ENCODE results near the gene CENPA.
A peak's percentile ranks its signal among the peaks of the same experiment; 100 is the strongest.
"Not testable (repeated sequence)": the region's sequence is repeated elsewhere in the genome, so short reads cannot be mapped to it uniquely, and the experiment has no call there.

CENPA gene

DNA sequence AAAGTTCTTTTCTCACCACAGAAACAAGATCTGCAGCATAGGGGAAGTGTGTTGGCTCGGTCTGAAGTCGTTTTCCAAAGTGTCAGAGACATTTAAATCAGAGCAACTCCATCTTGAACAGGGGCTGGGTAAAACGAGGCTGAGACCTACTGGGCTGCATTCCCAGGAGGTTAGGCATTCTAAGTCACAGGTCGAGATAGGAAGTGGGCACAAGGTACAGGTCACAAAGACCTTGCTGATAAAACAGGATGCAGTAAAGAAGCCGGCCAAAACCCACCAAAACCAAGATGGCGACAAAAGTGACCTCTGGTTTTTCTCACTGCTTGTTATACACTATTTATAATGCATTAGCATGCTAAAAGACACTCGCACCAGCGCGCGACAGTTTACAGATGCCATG is 24.9 kb upstream of the CENPA start:
- DNase-seq (ENCODE audit: low spot score): not testable (repeated sequence)

DNA sequence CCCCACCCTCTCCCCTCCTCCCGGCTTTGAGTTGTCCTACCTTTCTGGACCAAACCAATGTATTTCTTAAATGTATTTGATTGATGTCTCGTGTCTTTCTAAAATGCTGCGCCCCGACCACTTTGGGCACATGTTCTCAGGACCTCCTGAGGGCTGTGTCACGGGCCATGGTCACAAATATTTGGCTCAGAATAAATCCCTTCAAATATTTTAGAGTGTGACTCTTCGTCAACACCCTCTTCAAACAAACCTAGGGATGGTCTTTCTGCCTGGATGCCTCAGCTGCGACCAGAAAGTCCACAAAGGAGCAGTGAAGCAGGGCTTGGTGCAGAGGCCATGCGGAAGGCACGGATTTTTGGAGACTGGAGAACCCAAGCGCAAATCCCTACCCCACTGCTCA is 22.8 kb upstream of the CENPA start:
- no peak for DNase-seq (ENCODE audit: low spot score)

- peak; percentile 70 for DNase-seq (ENCODE audit: low spot score)
Measured at GRCh38 chr2:26764078-26764887, 21.6 kb upstream of the CENPA start, which contains the start of gene SLC35F6. Gene SLC35F6 (plus strand): TSS chr2:26764284. CDS start chr2:26764350, 66 bp downstream.

GRCh38 chr2:26764906-26765305 is 20.9 kb upstream of the CENPA start:
- no peak for DNase-seq (ENCODE audit: low spot score)

DNA sequence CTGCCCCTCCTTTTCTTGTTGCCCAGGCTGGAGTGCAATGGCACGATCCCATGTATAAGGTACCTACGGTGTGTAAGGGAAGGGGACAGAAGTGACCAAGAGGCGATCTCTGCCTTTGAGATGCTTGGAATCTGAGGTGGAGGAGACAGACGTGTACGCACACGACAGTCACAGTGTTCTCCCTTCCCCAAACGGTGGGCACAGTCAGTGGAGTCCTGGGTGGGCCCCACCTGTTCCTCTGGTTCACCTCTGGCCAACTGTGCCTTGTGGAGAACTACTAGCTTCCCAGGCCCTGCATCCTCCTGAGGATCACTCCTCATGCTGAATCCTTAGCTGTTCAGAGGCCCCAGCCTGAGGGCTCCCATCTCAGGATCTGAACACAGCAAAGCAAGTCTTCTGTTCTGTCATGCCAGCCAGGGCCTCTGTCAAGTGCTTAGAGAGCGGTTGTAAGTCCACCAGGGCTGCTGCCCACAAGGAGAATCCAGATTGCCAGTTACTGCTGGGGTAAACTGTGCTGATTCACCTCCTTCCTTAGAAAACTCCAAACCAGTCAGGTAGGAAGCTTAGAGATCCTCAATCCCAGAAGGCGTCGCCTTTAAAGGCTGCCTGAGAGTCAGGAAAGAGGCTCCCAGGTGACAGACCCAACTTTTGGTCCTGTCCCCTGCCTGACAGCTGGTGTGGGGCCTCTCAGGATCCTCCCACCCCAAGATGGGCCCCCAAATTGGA is 20.2 kb upstream of the CENPA start:
- DNase-seq (ENCODE audit: low spot score): no peak

DNA sequence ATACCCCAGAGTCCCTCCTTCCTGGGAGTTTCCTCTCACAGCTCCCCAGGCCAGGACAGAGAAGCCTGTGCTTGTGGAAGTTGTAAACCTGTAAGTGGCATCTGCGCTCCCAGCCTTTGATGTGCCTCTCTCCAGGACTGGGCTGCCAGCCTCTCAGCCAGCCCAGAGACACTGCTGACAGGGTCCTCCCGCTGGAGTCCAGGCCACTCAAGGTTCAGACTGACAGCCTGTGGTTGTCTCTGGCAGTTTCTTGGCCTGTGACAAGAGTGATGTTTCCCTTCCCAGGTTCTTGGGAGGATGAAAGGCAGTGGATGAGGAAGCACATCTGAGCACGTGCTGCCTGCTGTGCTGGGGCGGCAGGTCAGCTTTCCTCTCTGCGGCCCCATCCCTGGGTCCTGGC is 18.7 kb upstream of the CENPA start:
- no peak for DNase-seq (ENCODE audit: low spot score)

- no peak for DNase-seq (ENCODE audit: low spot score)
Measured at GRCh38 chr2:26767894-26768487, 17.9 kb upstream of the CENPA start.

- DNase-seq (ENCODE audit: low spot score): no peak
Measured at GRCh38 chr2:26768759-26769088, 17.1 kb upstream of the CENPA start.

- DNase-seq (ENCODE audit: low spot score): peak; percentile 83
Measured at GRCh38 chr2:26769089-26769761, 16.6 kb upstream of the CENPA start.

DNA sequence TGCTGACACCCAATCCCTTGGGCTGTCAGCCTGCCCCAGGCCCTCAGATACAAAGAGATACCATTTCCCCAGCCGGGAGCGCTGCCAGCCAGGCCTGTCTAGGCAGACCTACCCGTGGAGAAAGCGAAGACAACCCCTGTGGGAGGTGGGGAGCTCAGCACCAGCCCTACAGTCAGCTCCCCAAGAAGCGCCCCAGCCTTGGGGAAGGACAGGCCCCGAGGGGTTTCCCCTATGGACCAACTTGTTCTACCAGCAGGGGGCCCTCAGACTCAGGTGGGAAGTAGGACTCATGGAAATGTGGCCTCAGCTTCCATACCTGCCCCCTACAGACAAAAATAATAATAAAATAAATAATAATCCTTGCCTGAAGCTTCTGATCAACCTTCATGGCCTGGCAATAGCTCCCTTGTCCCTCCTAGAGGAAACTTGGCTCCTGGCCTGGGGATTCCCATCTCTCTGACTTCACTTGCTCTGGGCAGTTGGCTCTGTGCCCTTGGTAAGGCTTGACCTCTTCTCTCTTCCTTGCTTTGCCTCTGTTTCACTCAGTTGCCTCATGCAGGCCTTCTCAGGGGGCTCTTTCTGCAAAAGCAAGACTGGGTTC is 14.8 kb upstream of the CENPA start:
- peak; percentile 91 for DNase-seq (ENCODE audit: low spot score)

DNA sequence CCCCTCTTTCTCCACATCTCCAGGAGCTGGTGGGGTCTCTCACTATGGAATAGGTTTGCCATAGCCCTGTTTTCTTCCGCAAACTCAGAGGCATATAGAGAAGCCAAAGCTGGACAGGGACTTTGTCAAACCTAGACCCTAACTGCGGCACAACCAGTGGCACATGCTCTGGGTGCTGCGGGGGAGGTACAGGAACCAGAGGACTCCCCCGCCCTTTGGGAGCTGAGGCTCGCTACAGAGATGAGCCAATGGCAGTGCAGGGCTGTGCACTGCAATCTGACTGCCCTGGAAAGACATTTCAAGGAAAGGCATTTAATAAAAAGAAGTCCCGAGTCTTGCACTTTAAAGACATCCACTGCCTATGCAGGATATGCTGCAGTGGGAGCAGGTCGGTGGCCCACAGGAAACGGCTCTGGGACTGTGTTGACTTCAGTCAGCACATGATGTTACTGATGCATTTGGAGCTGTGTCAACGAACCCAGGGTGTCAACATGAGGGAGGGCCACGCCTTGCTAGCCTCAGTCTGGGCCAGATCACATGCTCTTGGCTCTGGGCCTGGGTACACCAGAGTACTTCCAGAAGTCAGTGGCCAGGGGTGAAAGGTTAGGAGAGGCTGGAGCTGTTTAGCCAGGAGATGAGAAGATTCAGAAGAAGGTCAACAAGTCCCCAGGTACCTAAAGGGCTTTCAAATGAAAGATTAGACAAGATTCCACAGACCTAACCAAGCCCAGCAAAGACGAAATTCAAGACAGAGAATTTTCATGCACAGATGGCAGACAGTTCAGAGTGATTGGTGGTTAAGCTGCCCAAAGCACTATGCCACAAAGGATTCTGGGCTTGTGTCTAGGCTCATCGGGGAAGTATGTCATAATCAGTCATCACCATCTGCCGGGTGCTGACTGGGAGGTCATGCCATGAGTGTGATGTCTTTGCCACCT is 13.5 kb upstream of the CENPA start:
- peak; percentile 89 for DNase-seq (ENCODE audit: low spot score)

GRCh38 chr2:26776195-26776800 is 9.6 kb upstream of the CENPA start:
- DNase-seq (ENCODE audit: low spot score): no peak

DNA sequence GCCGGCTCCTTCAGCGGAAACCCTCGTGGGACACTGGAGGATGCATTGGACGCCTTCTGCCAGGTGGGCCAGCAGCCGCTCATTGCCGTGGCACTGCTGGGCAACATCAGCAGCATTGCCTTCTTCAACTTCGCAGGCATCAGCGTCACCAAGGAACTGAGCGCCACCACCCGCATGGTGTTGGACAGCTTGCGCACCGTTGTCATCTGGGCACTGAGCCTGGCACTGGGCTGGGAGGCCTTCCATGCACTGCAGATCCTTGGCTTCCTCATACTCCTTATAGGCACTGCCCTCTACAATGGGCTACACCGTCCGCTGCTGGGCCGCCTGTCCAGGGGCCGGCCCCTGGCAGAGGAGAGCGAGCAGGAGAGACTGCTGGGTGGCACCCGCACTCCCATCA is 7.8 kb upstream of the CENPA start:
- DNase-seq (ENCODE audit: low spot score): no peak

GRCh38 chr2:26778507-26778906 is 7.3 kb upstream of the CENPA start:
- DNase-seq (ENCODE audit: low spot score): no peak

DNA sequence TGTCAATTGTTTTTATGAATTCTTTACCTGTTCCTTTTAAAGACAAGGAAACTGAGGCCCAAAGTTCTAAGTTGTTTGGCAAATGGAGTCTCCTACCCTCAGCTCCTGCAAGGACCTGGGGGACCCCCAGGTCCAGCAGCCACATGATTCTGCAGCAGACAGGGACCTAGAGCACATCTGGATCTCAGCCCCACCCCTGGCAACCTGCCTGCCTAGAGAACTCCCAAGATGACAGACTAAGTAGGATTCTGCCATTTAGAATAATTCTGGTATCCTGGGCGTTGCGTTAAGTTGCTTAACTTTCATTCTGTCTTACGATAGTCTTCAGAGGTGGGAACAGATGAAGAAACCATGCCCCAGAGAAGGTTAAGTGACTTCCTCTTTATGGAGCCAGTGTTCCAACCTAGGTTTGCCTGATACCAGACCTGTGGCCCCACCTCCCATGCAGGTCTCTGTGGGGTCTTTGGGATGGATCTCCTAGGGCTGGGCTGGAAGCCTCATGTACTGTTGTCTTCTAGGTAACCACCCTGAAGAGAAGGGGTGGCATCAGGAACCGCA is 5.6 kb upstream of the CENPA start:
- no peak for DNase-seq (ENCODE audit: low spot score)

- DNase-seq (ENCODE audit: low spot score): no peak
Measured at GRCh38 chr2:26782876-26783704, 2.8 kb upstream of the CENPA start.

- no peak for DNase-seq (ENCODE audit: low spot score)
Measured at GRCh38 chr2:26784570-26785234, 1.2 kb upstream of the CENPA start.

DNA sequence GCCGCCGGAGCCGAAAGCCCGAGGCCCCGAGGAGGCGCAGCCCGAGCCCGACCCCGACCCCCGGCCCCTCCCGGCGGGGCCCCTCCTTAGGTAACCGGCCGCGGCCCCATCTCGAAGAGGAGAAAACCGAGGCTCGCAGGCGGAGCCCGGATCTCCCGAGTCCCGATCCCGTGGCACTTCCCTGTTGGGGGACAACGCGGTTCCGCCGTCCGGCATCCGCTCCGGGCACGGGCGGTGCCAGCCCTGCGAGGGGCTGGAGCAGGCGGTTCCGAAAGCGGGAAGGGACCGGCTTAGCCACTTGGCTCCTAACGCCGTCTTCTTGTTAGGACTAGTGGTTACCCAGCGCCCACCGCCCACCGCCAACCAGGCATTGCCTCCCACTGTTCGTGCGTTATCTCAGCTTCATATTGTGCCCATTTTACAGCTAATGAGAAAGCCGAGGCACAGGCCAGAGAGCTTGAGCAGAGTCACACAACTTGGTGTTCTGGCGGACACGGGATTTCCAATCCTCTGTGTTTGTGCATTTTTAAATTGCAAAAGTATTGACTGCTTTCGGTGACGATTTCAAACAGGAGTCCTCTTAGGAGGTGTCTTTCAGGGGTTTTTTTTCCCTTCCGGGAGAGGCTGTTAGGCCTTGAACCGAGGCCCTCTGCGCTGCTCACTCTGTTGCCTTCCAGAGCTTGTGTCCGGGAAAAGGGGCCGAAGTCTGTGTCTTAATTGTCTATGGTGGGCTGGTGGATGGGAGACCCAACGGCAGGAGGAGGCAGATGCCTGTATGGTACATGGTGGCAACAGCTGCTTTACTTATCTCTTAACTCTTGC is 562 bp downstream of the CENPA start:
- DNase-seq (ENCODE audit: low spot score): no peak
